ENCODE data around the gene KIF17. TPM values are rescaled to one million over a fixed set of nuclear protein-coding genes. Genes with fewer than 3 reads are reported as not detected.

KIF17 gene
- total RNA-seq, 1 experiment from 2014 or later, result 5.1 TPM

DNA sequence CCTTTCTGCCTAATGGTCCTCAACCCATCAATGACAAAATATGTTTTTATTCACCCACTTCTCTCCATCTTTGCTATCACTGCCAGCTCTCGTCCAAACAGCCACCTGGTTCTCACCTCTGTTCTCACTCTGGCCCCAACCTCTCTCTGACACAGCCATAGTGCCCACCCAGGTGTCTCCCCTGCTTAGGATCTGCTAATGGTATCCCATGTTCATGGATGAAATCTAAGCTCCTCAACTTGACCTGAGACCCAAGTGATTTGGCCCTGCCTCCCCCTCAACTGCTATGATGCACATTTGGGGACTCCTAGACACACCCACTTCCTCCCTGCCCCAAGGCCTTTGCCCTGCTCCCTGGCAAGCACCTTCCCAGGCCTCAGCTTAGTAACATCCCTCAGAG, 25.9 kb downstream of the KIF17 start:
- peaks cover 7 to 9% of the 10 kb centered on the region in 2 experiments; a peak in 3 of 4 replicates for H3K4me1 Mint-ChIP-seq

More for the DNA sequence above, 25.9 kb downstream of the KIF17 start:
- TF ChIP-seq, protein P1, sequence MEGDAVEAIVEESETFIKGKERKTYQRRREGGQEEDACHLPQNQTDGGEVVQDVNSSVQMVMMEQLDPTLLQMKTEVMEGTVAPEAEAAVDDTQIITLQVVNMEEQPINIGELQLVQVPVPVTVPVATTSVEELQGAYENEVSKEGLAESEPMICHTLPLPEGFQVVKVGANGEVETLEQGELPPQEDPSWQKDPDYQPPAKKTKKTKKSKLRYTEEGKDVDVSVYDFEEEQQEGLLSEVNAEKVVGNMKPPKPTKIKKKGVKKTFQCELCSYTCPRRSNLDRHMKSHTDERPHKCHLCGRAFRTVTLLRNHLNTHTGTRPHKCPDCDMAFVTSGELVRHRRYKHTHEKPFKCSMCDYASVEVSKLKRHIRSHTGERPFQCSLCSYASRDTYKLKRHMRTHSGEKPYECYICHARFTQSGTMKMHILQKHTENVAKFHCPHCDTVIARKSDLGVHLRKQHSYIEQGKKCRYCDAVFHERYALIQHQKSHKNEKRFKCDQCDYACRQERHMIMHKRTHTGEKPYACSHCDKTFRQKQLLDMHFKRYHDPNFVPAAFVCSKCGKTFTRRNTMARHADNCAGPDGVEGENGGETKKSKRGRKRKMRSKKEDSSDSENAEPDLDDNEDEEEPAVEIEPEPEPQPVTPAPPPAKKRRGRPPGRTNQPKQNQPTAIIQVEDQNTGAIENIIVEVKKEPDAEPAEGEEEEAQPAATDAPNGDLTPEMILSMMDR (conservative IDR thresholded peaks at IDR 0.05), result no peak
- H3K27me3 Mint-ChIP-seq (ENCODE audit: low read depth), result peaks cover 8% of the 10 kb centered on the region
- Histone ChIP-seq H3K4ac (ENCODE audit: low read depth, low read length) (no peak overlapping the region), H2BK5ac (ENCODE audit: insufficient read length, low read length) (no peak overlapping the region), H2BK12ac (ENCODE audit: insufficient read length, low read depth, low read length) (no peak overlapping the region), H3K23ac (ENCODE audit: insufficient read length, low read depth, low read length) (no peak overlapping the region), H2BK20ac (ENCODE audit: low read depth, low read length, poor library complexity, severe bottlenecking) (no peak overlapping the region), H3K9me3 (ENCODE audit: control insufficient read depth, low read depth, low read length) (no peaks in the 10 kb centered on the region), H3K79me2 (ENCODE audit: insufficient read depth, low read length) (no peaks in the 10 kb centered on the region), H4K5ac (ENCODE audit: insufficient read length, low read depth, low read length) (no peak overlapping the region), H2AK5ac (ENCODE audit: insufficient read length, low read length) (no peak overlapping the region), H3K4me2 (ENCODE audit: insufficient read depth, insufficient read length, low read length) (no peak overlapping the region), H3K79me1 (ENCODE audit: insufficient read depth, low read depth, low read length, poor library complexity, severe bottlenecking) (no peaks in the 10 kb centered on the region), H4K91ac (ENCODE audit: insufficient read length, low read depth, low read length) (no peak overlapping the region), H3K4me1 (ENCODE audit: insufficient read depth, low read length) (no peaks in the 10 kb centered on the region), H4K20me1 (ENCODE audit: control insufficient read depth, insufficient read depth, insufficient read length) (no peaks in the 10 kb centered on the region), H3K9ac (ENCODE audit: extremely low read depth, insufficient read length, low read length) (no peak overlapping the region), H3K27ac (ENCODE audit: insufficient read length, low read depth, low read length) (no peak overlapping the region), H3K23me2 (ENCODE audit: insufficient read length, low read depth, low read length, poor library complexity, severe bottlenecking) (peaks cover 8% of the 10 kb centered on the region), H3K27me3 (ENCODE audit: insufficient read depth, low read length) (no peaks in the 10 kb centered on the region), H2AFZ (ENCODE audit: low read length) (no peak overlapping the region), H2BK15ac (ENCODE audit: low read depth, low read length) (no peak overlapping the region), H3T11ph (ENCODE audit: low read length) (no peak overlapping the region), H3K56ac (ENCODE audit: insufficient read length, low read depth, low read length) (no peak overlapping the region), H3K14ac (ENCODE audit: insufficient read depth, low read length) (no peak overlapping the region), H2BK120ac (ENCODE audit: low read depth, low read length, poor library complexity, severe bottlenecking) (no peak overlapping the region), H4K8ac (replicated peaks; ENCODE audit: insufficient read length, low read depth, low read length) (no peak overlapping the region), H3K18ac (ENCODE audit: insufficient read length, low read depth, low read length) (no peak overlapping the region)
- no peak for DNase-seq
- H3K27ac Mint-ChIP-seq, result no peak overlapping the region
- H3K36me3 Mint-ChIP-seq (ENCODE audit: insufficient read depth in 1 of 3, low read depth in 3 of 3), result peaks cover 0 to 7% (median 2%) of the 10 kb centered on the region in 3 experiments; a peak in 2 of 7 replicates
- H3K9me3 Mint-ChIP-seq, result no peaks in the 10 kb centered on the region
- no CpG with 5 or more reads among the region's 1 CpG for WGBS (ENCODE audit: extremely low coverage, insufficient read length, low lambda C conversion rate)
- no peak overlapping the region for H3K4me3 Mint-ChIP-seq

Data from H9 (cell line).